ENCODE results near the gene DAAM1. TPM values are rescaled to one million over a fixed set of nuclear protein-coding genes. Genes with fewer than 3 reads are reported as not detected.

The DAAM1 gene
- total and polyA plus RNA-seq, 12 donors: 7.4 to 37.4 (median 24.9) TPM

DNA sequence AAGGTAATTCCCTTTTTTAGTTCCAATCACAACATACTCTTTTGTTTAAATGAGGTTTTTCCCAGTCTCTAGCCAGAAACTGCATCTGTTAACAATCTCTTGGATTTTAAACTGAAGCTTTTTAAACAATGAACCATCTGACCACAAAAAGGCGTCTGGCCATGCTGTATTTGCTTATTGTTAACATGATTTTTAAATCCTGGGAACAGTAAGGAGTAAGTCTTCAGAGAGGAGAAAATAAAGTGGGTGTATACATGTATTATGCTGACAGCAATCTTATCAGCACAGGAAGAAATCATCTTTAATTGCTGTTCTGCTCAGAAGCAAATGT is 106.2 kb downstream of the DAAM1 start:
- TF ChIP-seq, protein P1, sequence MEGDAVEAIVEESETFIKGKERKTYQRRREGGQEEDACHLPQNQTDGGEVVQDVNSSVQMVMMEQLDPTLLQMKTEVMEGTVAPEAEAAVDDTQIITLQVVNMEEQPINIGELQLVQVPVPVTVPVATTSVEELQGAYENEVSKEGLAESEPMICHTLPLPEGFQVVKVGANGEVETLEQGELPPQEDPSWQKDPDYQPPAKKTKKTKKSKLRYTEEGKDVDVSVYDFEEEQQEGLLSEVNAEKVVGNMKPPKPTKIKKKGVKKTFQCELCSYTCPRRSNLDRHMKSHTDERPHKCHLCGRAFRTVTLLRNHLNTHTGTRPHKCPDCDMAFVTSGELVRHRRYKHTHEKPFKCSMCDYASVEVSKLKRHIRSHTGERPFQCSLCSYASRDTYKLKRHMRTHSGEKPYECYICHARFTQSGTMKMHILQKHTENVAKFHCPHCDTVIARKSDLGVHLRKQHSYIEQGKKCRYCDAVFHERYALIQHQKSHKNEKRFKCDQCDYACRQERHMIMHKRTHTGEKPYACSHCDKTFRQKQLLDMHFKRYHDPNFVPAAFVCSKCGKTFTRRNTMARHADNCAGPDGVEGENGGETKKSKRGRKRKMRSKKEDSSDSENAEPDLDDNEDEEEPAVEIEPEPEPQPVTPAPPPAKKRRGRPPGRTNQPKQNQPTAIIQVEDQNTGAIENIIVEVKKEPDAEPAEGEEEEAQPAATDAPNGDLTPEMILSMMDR (IDR thresholded peaks at IDR 0.05): no peak
- TF ChIP-seq POLR2A (IDR thresholded peaks at IDR 0.05): no peak
- H3K27ac ChIP-seq: no peak overlapping the region
- intact Hi-C loops (cut with DNase I): no loop called here
- DNase-seq: no peak
- H3K4me3 ChIP-seq: no peak overlapping the region
- no peaks in the 10 kb centered on the region for H3K27me3 ChIP-seq
- WGBS, 4 donors: 67 to 73% (median 72%) methylated on average over 1 of the region's 1 CpG
- H3K36me3 ChIP-seq (replicated peaks in 1 of 2): peaks cover 0 to 8% of the 10 kb centered on the region in 2 donors
- H3K4me1 ChIP-seq (replicated peaks in 1 of 2): peaks cover 0 to 32% of the 10 kb centered on the region in 2 donors
- H3K9me3 ChIP-seq (replicated peaks in 1 of 3): no peaks in the 10 kb centered on the region

DNA sequence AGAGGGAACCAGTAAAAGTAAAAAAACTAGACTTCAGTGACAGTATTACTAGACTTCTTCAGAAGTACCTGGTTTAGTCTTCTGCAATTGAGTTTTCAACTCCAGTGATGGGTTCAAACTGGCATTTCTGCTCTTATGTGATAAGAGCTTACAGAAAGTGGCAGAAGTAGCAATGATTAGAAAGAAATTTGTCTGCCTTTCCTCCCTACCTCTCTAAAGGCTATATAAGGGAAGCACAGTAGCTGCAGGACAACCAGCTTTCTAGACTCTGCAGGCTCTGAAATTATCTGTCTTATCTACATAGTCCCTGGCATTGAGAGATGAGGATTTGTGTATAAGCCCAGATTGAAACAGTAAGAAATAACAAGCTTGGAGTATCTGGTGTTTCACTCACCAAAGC is 107.5 kb downstream of the DAAM1 start:
- H3K4me1 ChIP-seq (replicated peaks in 1 of 2): peaks cover 0 to 32% of the 10 kb centered on the region in 2 donors
- intact Hi-C loops (cut with DNase I): no loop called here
- no peak overlapping the region for H3K27ac ChIP-seq

DNA sequence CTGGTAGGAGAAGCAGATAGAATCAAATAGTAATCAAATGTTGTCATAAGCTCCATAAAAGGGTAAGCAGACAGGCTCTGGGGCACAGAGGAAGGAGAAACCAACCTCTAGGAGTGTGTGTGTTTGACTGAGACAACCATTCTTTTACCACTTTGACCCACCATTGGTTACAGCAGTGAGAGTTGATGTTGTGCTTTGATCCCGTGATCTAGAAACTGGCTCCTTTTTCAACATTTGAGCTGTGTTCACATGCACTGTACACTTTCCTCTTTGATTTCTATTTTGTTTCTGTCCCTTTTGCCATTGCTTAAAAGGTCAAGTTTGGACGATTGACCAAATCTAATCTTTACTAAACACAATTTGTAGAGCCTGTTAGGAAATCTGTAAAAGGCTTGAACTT is 108.0 kb downstream of the DAAM1 start:
- H3K27me3 ChIP-seq: no peaks in the 10 kb centered on the region
- DNase-seq: no peak
- H3K4me3 ChIP-seq: no peak overlapping the region
- H3K9me3 ChIP-seq (replicated peaks in 1 of 3): no peaks in the 10 kb centered on the region
- 59 to 79% (median 65%) methylated on average over 2 of the region's 2 CpGs for WGBS, 4 donors
- intact Hi-C loops (cut with DNase I): no loop called here
- H3K36me3 ChIP-seq (replicated peaks in 1 of 2): peaks cover 0 to 8% of the 10 kb centered on the region in 2 donors
- H3K4me1 ChIP-seq (replicated peaks in 1 of 2): peaks cover 0 to 32% of the 10 kb centered on the region in 2 donors
- TF ChIP-seq POLR2A (IDR thresholded peaks at IDR 0.05): no peak
- TF ChIP-seq, protein P1 (IDR thresholded peaks at IDR 0.05): no peak
- no peak overlapping the region for H3K27ac ChIP-seq

More for the DNA sequence above, 107.5 kb downstream of the DAAM1 start:
- Histone ChIP-seq H3K36me3 (replicated peaks in 1 of 2) (peaks cover 0 to 8% of the 10 kb centered on the region in 2 donors), H3K27me3 (no peaks in the 10 kb centered on the region), H3K4me3 (no peak overlapping the region), H3K9me3 (replicated peaks in 1 of 3) (no peaks in the 10 kb centered on the region)
- TF ChIP-seq POLR2A (IDR thresholded peaks at IDR 0.05): no peak
- TF ChIP-seq, protein P1 (IDR thresholded peaks at IDR 0.05): no peak
- no peak for DNase-seq

DNA sequence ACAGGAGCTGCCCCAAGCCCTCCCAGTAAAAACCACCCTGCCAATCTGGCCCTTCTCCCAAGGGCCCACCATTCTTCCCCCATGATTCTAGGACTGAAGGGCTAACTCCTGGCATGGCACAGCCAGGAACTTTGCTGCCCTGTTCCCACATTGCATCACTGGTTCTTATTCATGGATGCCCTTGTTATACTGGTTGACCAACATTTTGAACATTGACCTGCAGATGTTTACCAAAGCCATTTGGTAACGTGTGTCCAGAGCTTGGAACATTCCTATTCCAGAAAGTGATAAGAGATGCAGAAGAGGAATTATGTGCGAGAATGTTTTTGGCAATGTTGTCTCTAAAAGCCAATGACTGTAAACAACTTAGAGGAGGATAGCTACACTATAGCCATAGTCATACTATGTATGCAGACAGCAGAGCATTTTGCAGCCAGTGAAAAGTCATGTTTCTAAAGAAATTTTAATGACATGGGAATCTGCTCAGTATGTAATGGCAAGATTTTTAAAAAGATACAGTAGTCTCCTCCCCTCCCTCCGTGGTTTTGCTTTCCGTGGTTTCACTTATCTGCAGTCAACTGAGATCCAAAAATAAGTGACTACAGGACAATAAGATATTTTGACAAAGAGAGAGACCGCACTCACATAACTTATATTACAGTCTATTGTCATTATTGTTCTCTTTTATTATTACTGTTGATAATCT is 108.8 kb downstream of the DAAM1 start:
- intact Hi-C loops (cut with DNase I): no loop called here
- Histone ChIP-seq H3K27me3 (no peaks in the 10 kb centered on the region), H3K4me1 (replicated peaks in 1 of 2) (peaks cover 0 to 25% of the 10 kb centered on the region in 2 donors), H3K36me3 (replicated peaks in 1 of 2) (peaks cover 0 to 2% of the 10 kb centered on the region in 2 donors), H3K27ac (no peak overlapping the region), H3K9me3 (replicated peaks in 1 of 3) (no peaks in the 10 kb centered on the region), H3K4me3 (no peak overlapping the region)
- no peak for TF ChIP-seq POLR2A (IDR thresholded peaks at IDR 0.05)
- TF ChIP-seq, protein P1 (IDR thresholded peaks at IDR 0.05): no peak
- 70 to 77% (median 74%) methylated on average over 5 of the region's 5 CpGs for WGBS, 4 donors
- DNase-seq: no peak
